CD4-positive, alpha-beta T cell treated with Interleukin-4 for 1 hour (primary cell): ENCODE measurements around the gene COL11A1.
"Not testable (repeated sequence)": the region's sequence is repeated elsewhere in the genome, so short reads cannot be mapped to it uniquely, and the experiment has no call there.

Experiments
- DNase-seq, 2 donors: peaks; one replicate each; pipeline ENCODE4 v3.0.0-alpha.2; 2020 to 2022

COL11A1 gene

DNA sequence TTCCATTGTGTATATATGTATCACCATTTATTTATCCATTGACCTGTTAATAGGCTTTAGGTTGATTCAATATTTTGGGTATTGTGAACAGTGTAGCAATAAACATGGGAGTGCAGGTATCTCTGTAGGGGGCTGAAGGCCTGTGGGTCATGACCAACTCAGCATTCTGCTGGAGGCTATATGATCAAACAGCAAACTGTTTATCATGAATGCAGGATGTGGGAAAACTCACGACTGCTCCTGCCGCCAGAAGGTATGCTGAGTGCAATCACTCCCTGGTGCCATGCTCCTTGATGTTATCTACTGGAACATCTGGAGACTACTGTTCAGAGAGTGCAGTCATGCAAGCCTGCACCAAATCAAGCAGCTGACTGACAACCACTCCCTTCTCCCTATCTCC lies 275.2 kb downstream of the COL11A1 start:
- no peak for DNase-seq

- not testable (repeated sequence) for DNase-seq
Observed at GRCh38 chr1:102826706-102827105, 281.6 kb downstream of the COL11A1 start.
